Left ventricle myocardium inferior (tissue), 1 donor: ENCODE results near the gene IQGAP2. TPM values are rescaled to one million over a fixed set of nuclear protein-coding genes. Genes with fewer than 3 reads are reported as not detected.

ENCODE experiments used
- DNase-seq: peaks from one replicate; pipeline ENCODE4 v3.0.0-alpha.2; 2020
- H3K27ac ChIP-seq: fragments of 200-600 bp; replicated peaks from 2 replicates; pipeline ENCODE4 v1.8.0; 2021
- H3K27me3 ChIP-seq: fragments of 200-600 bp; 2 replicates; pipeline ENCODE4 v1.8.0; 2021; ENCODE audit warnings: low read depth
- H3K36me3 ChIP-seq: fragments of 200-600 bp; 2 replicates; pipeline ENCODE4 v1.8.0; 2021
- H3K4me1 ChIP-seq: fragments of 200-600 bp; 2 replicates; pipeline ENCODE4 v1.8.0; 2021
- H3K4me3 ChIP-seq: fragments of 200-600 bp; 2 replicates; pipeline ENCODE4 v1.8.0; 2021; ENCODE audit warnings: mild to moderate bottlenecking, moderate library complexity
- H3K9me3 ChIP-seq: fragments of 200-600 bp; replicated peaks from 2 replicates; pipeline ENCODE4 v1.8.0; 2021
- CTCF ChIP-seq: fragments of 200-600 bp; IDR thresholded peaks from 2 replicates; pipeline ENCODE4 v1.8.0; 2021; ENCODE audit warnings: antibody characterized with exemption, mild to moderate bottlenecking, borderline replicate concordance
- intact Hi-C: fragments of 100-400 bp; cut with micrococcal nuclease; formaldehyde crosslinking; loops from one replicate; pipeline ENCODE4 v1.11.0; 2022
- long read RNA-seq: library from polyadenylated mRNA; unstranded; transcript quantifications from one replicate; pipeline ENCODE4 v2.0.0, GENCODE V29; 2021
- total RNA-seq: library from RNA; stranded (reverse); fragmentation: NEBNext Ultra II Directional; extraction: Animal tissue kit (Norgen Biotek cat#: 25700); gene quantifications from one replicate; pipeline ENCODE4 v1.2.1, GENCODE V29; 2021
- donor health status: DM: no; HTN: yes; CAD: no; lungs with severe emphysema.

Gene IQGAP2
- total RNA-seq, result 4.1 TPM
- long read RNA-seq, partial matches to known transcripts, result 2 of 3 reads
- long read RNA-seq, other reads (novel, unspliced or antisense), result 1 of 3 reads

GRCh38 chr5:76402886-76403765, at the start of gene IQGAP2:
Gene IQGAP2 (plus strand): TSS chr5:76403285. CDS start chr5:76403546, 261 bp downstream.
- peak; percentile 70 for TF ChIP-seq CTCF
- H3K4me1 ChIP-seq, result peaks cover 24% of the 10 kb centered on the region
- intact Hi-C loops, result no loop called here

GRCh38 chr5:76356887-76357286, 46.2 kb upstream of the IQGAP2 start:
- Histone ChIP-seq H3K36me3 (no peaks in the 10 kb centered on the region), H3K4me3 (no peak overlapping the region), H3K27me3 (no peaks in the 10 kb centered on the region), H3K27ac (no peak overlapping the region), H3K4me1 (no peaks in the 10 kb centered on the region), H3K9me3 (no peaks in the 10 kb centered on the region)
- DNase-seq, result no peak
- intact Hi-C loops, result no loop called here
- no peak for TF ChIP-seq CTCF

More at GRCh38 chr5:76402886-76403765, at the start of gene IQGAP2:
- Histone ChIP-seq H3K36me3 (no peaks in the 10 kb centered on the region), H3K9me3 (no peaks in the 10 kb centered on the region), H3K4me3 (peak within 1 kb of the TSS; percentile 76), H3K27ac (peak within 1 kb of the TSS; percentile 73), H3K27me3 (peaks cover 70% of the 10 kb centered on the region)
- peak; percentile 66 for DNase-seq

- DNase-seq, result no peak
- intact Hi-C loops, result no loop called here
- H3K27ac ChIP-seq, result no peak overlapping the region
These were observed 39.5 kb upstream of the IQGAP2 start for GRCh38 chr5:76363352-76364225.

GRCh38 chr5:76364226-76364589, 38.9 kb upstream of the IQGAP2 start:
- no peak for TF ChIP-seq CTCF

More at GRCh38 chr5:76363352-76364225, 39.5 kb upstream of the IQGAP2 start:
- no peaks in the 10 kb centered on the region for H3K36me3 ChIP-seq
- no peak for TF ChIP-seq CTCF
- no peaks in the 10 kb centered on the region for H3K9me3 ChIP-seq
- H3K4me3 ChIP-seq, result no peak overlapping the region
- peaks cover 3% of the 10 kb centered on the region for H3K4me1 ChIP-seq
- H3K27me3 ChIP-seq, result no peaks in the 10 kb centered on the region

GRCh38 chr5:76365561-76365960, 37.5 kb upstream of the IQGAP2 start:
- H3K9me3 ChIP-seq, result no peaks in the 10 kb centered on the region
- TF ChIP-seq CTCF, result no peak
- no peak for DNase-seq
- H3K4me1 ChIP-seq, result peaks cover 3% of the 10 kb centered on the region
- H3K36me3 ChIP-seq, result no peaks in the 10 kb centered on the region
- no peak overlapping the region for H3K4me3 ChIP-seq
- H3K27me3 ChIP-seq, result no peaks in the 10 kb centered on the region
- intact Hi-C loops, result no loop called here
- H3K27ac ChIP-seq, result no peak overlapping the region

More at GRCh38 chr5:76364226-76364589, 38.9 kb upstream of the IQGAP2 start:
- H3K27ac ChIP-seq, result no peak overlapping the region
- H3K9me3 ChIP-seq, result no peaks in the 10 kb centered on the region
- H3K27me3 ChIP-seq, result no peaks in the 10 kb centered on the region
- no peak overlapping the region for H3K4me3 ChIP-seq
- peaks cover 3% of the 10 kb centered on the region for H3K4me1 ChIP-seq
- no peaks in the 10 kb centered on the region for H3K36me3 ChIP-seq
- no peak for DNase-seq
- intact Hi-C loops, result no loop called here
